DMS114 treated with DMSO at 0.1 percent for 48 hours (cell line): ENCODE results near the gene SPECC1.
"Not testable (repeated sequence)": the region's sequence is repeated elsewhere in the genome, so short reads cannot be mapped to it uniquely, and the experiment has no call there.

ENCODE experiments used
- DNase-seq: peaks from one replicate; lab custom pipeline; 2025; ENCODE audit not compliant: unreplicated experiment; lab: John Stamatoyannopoulos, UW

The SPECC1 gene

DNA sequence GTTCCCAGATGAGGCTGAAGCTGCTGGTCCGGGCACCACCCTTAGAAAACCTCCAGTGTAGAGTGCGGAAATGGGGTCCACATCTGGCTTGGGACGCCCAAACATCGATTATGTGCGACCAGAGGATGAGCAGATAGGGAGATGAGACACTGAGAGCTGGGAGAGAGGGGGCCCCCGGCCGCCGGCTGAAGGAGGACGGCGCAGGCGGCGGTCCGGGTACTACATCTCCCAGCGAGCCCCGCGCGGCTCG lies 182 bp upstream of the SPECC1 start:
- DNase-seq: peak; percentile 25

DNA sequence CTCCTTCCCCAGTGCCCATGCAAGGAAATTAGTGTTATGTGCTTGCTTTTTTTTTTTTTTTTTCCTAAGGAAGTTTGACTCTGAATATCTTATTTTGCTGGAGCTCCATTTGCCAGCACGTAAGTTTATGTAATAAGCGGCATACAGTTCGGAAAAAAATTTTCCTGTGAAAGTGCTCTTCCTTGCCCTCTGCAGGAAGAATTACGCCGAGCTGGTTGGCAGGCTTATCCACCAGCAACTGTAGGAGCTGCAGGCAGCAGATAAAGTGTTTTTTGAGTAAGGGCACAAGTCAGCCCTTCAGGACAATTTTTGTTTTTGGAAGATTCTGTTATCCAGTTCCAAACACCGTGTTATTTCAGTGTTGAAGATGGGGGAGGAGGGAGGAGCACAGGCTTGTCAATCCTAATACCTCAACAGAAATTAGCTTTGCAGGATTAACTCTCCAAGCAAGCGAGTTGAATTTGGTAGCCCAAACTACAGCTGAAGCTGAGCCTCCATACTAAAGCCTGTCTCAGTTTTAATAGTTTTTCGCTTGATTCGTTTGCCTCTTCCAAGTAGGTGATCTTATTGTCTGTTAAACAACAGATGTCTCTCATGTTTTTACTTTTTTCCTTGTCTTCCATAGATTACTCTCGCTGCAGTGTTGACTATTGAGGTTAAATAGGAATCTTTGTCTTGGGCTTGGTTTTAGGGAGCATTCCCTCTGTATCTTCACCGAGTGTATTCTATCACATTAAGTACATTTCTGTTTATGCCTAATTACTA lies 1.1 kb downstream of the SPECC1 start:
- peak; percentile 4 for DNase-seq

DNA sequence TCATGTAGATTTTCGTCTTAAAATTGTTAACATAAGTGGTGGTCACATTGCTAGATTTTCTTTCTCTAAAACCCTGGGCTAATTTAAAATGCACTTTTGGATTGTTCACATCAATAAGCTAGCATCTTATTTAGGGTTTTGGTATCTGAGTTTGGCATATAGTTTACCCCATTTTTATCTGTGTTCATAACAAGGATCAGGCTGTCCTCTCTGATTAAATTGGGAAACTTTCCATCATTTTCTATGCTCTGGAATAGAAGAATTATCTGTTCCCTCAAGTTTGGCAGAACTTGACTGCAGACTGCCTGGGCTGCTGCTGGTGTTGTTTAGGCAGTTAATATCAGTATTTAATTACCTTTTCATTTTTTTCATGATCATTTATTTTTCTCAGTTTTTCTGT lies 1.8 kb downstream of the SPECC1 start:
- no peak for DNase-seq

DNA sequence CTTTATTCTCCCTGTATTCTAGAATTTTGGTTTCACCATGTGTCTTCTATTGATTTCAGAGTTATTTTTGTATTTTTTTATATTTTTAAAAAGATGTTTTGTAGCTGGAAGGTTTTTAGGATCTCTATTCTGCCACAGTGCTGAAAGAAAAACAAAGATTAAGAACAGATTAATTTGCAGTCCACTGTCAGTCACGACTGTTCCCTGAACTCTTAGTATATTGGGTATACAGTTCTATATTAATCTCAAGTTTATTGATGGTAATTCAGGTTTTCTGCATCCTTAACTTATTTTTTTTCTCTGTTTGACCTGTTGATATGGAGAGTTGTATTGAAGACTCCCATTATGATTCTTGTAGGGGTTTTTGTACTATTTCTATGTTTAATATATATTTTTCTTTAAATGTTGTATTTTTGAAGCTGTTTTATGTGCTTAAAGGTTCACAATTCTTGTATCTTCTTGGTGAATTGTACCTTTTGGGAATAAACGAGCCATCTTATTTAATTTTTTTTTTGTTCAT lies 2.9 kb downstream of the SPECC1 start:
- no peak for DNase-seq

DNA sequence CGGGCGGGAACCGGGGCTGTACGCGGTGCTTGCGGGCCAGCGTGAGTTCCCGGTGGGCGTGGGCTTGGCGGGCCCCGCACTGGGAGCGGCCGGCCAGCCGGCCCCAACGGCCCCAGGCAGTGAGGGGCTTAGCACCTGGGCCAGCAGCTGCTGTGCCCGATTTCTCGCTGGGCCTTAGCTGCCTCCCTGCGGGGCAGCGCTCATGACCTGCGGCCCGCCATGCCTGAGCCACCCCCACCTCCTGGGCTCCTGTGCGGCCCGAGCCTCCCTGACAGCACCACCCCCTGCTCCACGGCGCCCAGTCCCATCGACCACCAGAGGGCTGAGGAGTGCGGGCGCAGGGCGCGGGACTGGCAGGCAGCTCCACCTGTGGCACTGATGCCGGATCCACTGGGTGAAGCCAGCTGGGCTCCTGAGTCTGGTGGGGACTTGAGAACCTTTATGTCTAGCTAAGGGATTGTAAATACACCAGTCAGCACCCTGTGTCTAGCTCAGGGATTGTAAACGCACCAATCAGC lies 7.4 kb downstream of the SPECC1 start:
- not testable (repeated sequence) for DNase-seq

DNA sequence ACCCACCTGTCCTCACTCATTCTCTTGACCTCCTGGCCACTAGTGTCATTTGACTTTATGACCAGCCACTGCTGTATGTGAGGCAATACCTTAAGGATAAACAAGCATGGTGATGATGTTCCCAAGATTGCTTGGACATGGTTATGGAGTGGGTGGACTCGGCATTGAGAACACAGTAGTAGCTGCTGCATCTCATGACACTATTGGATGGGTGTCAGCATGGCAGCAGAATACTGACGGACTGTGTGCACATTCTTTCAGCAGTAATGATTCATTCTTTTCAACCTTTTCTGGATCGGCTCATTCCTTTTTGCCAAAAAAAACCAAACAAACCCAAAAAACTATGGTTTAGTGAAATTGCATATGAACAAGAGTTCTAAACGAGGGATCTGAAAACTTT lies 13.5 kb downstream of the SPECC1 start:
- DNase-seq: no peak

DNA sequence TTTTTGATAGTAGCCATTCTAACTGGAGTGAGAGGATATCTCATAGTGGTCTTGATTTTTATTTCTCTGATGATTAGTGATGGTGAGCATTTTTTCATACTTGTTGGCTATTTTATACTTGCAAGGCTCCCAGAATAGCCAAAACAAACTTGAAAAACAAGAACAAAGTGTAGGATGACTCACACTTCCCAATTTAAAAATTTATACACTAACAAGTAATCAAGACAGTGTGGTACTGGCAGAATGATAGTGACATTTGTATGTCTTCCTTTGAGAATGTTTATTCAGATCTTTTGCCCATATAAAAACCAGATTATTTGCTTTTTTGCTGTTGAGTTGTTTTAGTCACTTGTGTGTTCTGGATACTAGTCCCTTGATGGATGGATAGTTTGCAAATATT lies 17.8 kb downstream of the SPECC1 start:
- DNase-seq: no peak

DNA sequence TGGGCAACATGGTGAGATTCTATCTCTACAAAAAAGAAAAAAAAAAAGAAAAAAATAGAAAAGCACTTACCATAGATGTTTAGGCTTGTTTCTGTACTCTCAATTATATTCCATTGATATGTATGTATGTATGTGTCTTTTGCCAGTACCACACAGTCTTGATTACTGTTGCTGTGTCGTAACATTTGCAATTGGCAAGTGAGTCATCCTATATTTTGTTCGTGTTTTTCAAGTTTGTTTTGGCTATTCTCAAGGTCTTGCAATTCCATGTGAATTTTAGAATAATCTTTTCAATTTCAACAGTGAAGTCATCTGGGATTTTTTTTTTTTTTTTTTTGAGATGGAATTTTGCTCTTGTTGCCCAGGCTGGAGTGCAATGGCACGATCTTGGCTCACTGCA lies 19.3 kb downstream of the SPECC1 start:
- no peak for DNase-seq

DNA sequence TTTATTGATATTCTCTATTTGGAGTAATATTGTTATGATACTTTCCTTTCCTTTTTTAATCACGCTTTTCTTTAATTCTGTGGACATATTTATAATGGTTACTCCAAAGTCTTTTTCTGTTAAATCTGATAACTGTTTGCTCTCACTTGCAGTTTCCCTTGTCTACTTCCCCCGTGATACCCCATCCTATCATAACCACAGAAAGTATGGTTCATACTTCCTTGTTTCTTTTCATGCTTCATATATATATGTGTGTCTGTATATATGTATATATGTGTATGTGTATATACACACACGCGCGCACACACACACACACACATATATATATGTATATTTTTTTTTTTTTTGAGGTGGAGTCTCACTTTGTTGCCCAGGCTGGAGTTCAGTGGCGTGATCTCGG lies 23.5 kb downstream of the SPECC1 start:
- no peak for DNase-seq

DNA sequence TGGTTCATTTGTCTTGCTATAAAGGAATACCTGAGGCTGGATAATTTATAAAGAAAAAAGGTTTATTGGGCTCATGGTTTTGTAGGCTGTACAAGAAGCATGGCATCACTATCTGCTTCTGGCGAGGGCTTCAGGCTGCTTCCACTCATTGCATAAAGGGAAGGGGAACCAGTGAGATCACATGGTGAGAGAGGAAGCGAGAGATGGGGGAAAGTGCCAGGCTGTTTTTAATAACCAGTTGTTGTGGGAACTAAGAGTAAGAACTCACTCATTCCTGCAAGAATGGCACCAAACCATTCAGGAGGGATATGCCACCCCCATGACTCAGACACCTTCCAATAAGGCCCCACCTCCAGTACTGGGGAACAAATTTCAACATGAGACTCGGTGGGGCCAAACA lies 24.3 kb downstream of the SPECC1 start:
- no peak for DNase-seq

DNA sequence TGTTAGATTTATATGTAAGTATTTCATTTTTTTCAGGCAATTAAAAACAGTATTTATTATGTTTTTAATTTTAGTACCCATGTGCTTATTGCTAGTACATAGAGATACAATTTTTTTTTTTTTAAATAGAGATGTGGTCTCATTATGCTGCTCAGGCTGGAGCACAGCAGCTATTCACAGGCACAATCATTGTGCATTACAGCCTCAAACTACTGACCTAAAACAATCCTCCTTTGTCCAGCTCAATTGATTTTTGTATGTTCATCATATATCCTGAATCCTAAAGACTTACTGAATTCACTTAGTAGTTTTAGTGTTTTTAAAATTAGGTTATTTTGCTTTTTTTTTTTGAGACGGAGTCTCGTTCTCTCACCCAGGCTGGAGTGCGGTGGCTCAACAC lies 26.3 kb downstream of the SPECC1 start:
- DNase-seq: no peak

DNA sequence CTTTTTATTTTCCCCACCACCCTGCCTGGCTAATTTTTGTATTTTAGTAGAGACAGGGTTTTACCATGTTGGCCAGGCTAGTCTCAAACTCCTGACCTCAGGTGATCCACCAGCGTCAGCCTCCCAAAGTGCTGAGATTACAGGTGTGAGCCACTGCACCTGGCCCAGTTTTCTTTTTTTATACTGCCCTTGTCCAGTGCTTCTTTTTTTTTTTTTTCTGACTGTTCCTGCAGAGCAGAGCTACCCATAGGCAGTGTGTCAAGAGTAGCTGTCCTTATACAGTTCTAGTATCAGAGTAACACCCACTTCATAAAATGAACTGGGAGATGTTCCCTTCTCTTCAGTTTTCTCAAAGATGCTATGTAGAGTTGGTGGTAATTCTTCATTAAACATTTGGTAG lies 28.1 kb downstream of the SPECC1 start:
- not testable (repeated sequence) for DNase-seq

DNA sequence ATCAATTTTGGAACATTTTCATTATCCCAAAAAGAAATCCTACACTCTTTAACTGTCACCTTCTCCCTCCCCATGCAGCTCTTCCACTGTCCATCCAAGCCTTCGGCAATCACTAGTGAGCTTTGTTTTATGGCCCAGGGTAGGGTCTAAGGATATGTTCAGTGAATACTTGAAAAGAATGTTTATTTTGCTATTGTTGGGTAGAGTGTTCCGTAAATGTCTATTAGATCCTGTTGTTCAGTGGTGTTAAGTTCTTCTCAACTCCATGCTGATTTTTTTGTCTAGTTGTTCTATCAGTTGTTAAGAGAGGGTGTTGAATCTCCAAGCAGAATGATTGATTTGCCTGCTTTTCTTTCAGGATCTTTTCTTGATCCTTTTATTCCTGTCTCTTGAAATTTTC lies 29.9 kb downstream of the SPECC1 start:
- DNase-seq: no peak

DNA sequence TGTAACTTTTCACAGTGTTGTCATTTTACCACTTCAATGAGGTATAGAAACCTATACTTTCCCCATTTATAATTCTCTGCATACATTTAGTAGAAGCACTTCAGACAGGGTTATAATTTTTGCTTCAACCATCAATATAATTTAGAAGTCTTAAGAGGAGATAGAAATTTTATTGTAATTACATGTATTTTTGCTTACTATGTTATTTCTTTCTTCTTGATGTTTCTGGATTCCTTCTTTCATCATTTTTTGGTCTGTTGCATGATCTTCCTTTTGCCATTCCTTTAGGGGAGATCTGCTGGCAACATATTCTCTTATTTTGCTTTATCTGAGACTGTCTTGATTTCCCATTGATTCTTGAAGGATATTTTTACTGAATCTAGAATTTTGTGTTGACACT lies 31.1 kb downstream of the SPECC1 start:
- no peak for DNase-seq

DNA sequence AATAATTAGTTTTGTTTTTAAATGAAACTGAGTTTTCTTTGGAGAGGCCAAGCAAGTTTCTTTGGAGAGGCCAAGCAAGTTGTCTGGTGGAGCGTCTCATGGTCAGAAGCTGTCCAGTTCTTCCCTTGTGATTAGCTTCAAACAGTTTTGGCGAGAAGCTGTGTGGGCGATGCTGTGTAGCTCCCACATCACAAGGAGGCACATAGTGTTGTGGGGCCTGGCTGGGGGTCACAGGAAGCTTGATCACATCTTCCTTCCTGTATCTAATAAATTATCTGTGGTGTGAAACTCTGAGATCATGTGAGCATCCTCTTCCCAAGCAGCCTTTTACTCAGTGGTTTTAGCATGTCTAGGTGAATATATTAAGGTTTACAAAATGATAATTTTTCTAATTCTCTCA lies 33.9 kb downstream of the SPECC1 start:
- DNase-seq: no peak

DNA sequence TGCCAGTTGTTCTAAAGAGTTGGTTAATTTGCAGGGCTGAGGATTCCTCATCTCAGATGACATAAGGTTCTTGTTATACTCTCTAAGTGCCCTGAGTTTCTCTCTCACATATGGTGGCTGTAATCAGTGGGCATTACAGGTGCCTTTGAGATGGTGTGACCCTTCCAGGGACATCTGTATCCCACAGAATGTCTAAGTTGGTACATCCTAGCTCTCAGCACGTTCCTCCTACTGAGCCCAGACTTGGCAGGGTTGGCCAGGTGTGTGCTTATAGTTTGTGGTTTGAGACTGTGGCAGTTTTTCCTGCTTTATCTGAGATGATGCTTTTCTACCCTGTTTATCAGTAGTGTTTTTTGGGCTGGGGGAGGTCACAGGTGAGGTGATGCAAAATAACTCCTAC lies 36.3 kb downstream of the SPECC1 start:
- DNase-seq: no peak

DNA sequence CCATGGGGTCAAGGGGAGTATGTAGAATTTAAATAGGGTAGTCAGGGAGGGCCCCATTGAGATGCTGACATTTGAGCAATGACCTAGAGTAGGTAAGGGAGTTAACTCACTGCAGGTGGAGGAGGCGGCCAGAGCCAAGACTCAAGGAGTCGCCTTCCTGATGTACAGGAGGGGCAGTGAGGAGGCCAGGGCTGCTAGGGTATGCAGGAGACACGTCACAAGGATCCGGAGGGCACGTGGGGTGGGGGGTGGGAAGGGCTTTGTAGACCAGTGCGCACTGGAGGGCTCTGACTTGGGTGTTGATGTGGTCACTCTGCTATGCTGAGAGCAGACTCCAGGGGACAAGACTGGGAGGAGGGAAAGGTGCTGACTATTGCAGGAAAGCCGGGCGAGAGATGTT lies 37.5 kb downstream of the SPECC1 start:
- no peak for DNase-seq

DNA sequence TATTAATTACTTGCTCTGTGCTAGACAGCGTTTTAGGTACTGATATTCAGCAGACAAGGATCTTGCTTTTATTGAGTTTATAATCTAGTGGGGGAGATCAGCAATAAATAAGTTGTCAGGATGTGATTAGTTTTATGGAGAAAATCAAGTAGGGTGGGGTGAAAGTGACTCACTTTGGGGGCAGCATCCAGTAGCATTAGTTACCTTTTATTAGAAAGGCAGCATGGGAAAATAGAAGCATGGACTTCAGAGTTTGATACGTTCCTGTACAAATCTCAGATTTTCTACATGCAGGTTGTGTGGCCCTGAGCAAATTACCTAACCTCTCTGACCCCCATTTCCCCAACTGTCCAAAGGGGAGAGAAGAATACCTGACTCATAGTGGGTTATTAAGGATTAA lies 42.5 kb downstream of the SPECC1 start:
- DNase-seq: no peak

DNA sequence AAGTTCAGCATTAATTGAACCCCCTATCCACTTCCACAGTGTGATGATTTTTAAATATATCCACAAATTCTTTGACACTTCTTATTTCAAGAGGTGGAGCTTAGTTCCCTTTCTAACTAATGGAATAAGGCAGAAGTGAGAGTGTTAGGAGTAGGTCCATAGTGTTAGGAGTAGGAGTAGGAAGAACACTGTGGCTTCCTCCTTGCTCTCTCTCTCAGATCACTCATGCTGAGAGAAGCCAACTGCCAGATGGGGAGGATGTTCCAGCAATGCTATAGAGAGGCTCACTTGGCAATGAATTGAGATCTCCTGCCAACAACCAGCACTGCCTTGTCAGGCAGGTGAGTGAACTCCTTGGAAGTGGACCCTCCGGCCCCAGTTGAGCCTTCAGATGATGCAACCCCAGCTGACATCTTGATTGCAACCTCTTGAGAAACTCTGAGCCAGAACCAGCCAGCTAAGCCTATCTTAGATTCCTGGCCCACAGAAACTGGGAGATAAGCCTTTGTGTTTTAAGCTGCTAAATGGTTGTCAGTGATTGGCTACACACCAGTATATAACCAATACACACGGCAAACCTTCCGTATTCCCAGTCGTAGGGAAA lies 44.3 kb downstream of the SPECC1 start:
- DNase-seq: no peak

DNA sequence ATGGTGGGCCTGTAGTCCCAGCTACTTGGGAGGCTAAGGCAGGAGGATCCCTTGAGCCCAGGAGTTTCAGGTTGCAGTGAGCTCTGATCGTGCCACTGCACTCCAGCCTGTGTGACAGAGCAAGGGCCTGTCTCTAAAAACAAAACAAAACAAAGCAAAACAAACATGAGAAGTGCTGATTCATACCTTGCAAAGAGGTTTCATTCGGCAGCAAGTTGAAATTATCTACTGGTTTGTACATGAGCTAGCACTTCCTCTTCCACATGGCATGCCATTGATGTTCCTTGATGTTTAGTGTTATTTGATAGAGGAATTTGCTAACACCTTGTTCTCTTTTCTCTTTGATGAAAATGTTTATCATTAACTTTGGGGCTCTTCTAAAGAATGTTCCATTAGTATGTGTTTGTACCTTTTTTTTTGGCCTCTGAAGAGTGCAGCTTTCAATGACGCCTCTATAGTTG lies 50.6 kb downstream of the SPECC1 start:
- DNase-seq: no peak

DNA sequence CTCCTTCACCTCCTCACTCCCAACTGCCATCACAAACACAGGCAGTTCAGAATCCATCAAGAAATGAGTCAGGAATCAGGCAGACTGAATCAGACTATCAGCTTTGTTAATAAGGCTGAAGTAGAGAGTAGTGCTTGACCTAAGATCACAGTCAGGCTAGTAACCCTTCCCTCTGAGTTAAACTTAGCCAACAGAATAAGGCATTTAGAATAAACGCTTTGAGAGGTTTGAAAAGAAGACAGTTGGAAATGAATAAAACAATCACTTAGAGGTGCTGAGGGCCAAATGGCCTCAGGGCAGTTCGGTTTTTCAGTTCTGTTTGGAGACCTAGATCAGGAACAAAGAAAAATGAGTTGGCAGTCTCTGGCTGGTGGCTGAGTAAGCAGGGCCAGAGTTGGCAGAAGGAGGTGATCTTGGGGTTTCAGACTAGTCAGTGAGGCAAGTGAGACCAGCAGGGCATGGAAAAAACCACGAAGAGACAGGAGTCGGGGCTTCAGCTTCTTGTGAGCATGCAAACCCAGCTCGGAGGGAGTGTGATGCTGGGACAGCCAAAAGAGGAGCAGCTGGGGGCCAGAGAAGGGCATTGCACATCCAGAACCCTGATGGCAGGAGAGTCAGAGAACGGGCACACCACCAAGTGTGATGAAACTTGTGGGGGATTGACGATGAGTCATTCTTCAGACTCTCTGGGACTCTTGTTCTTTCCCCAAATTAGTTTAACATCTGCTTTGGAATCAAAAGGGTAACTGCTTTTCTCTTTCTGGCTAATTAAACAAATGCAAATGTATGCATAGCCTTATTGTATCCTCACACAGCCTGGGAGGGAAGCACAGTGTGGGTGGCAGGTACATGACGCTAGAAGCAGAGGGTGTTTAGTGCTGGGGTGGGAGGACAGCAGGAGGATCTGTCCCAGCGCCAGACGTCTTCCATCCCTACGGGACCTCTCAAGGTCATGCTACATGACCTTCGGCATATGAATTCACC lies 54.8 kb downstream of the SPECC1 start:
- no peak for DNase-seq

DNA sequence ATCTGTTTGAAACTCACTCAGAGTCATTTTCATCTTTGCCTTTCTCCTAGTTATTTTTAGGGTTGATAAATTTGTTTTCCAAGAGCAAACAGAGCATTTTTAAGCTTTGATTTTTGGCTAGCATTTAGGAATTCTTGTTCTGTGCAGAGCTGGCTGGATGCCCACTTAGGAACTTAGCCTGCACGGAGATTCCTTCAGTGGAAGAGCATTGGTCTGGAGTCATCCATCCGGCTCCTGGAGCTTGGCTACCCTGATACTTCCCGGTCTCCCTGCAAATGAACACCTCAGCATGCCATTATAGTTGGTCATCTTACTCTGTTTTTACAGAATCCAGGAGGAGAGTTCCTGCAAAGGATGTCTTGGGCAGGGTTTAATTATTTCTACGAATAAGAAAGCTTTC lies 57.1 kb downstream of the SPECC1 start:
- DNase-seq: no peak
